Measurements from ENCODE around the gene HOXA1. TPM values are rescaled to one million over a fixed set of nuclear protein-coding genes. Genes with fewer than 3 reads are reported as not detected.
A peak's percentile ranks its signal among the peaks of the same experiment; 100 is the strongest.

Gene HOXA1
- polyA plus RNA-seq, result under 1 TPM in 1 of 3 donors, not detected in 2; 0.62 TPM

- H3K4me3 Mint-ChIP-seq, result peak within 1 kb of the TSS; percentile 91 to 97 (median 94)
- H3K36me3 Mint-ChIP-seq, result peaks cover 18 to 24% (median 22%) of the 10 kb centered on the region in 3 donors
- H3K27ac Mint-ChIP-seq, result peak within 1 kb of the TSS; percentile 72 to 89 (median 86)
- H3K27me3 Mint-ChIP-seq (ENCODE audit: low read depth in 3 of 3), result peaks cover 6 to 19% (median 17%) of the 10 kb centered on the region in 3 donors
- H3K4me1 Mint-ChIP-seq, result peaks cover 31 to 48% of the 10 kb centered on the region in 2 donors
- peak; percentile 77 to 83 (median 80) for DNase-seq
- no peaks in the 10 kb centered on the region for H3K9me3 Mint-ChIP-seq
Measured at GRCh38 chr7:27095897-27096767, at the start of gene HOXA1. Gene HOXA1 (minus strand): TSS chr7:27096000. CDS start chr7:27095912, 88 bp downstream.

GRCh38 chr7:27145165-27145913 is 49.5 kb upstream of the HOXA1 start:
- H3K4me3 Mint-ChIP-seq, result no peak overlapping the region
- peaks cover 13 to 29% of the 10 kb centered on the region in 2 donors for H3K4me1 Mint-ChIP-seq
- H3K27ac Mint-ChIP-seq, result no peak overlapping the region
- H3K36me3 Mint-ChIP-seq, result peaks cover 0 to 9% (median 0%) of the 10 kb centered on the region in 3 donors
- peaks cover 17 to 35% (median 23%) of the 10 kb centered on the region in 3 donors for H3K27me3 Mint-ChIP-seq (ENCODE audit: low read depth in 3 of 3)
- no peaks in the 10 kb centered on the region for H3K9me3 Mint-ChIP-seq
- no peak for DNase-seq

- no peaks in the 10 kb centered on the region for H3K9me3 Mint-ChIP-seq
- no peak overlapping the region for H3K27ac Mint-ChIP-seq
- H3K4me3 Mint-ChIP-seq, result no peak overlapping the region
- peaks cover 0 to 9% (median 0%) of the 10 kb centered on the region in 3 donors for H3K36me3 Mint-ChIP-seq
- peaks cover 10 to 24% of the 10 kb centered on the region in 2 donors for H3K4me1 Mint-ChIP-seq
- no peak for DNase-seq
- H3K27me3 Mint-ChIP-seq (ENCODE audit: low read depth in 3 of 3), result peaks cover 17 to 29% (median 23%) of the 10 kb centered on the region in 3 donors
Measured at GRCh38 chr7:27144781-27145164, 49.0 kb upstream of the HOXA1 start.

- no peaks in the 10 kb centered on the region for H3K9me3 Mint-ChIP-seq
- DNase-seq, result no peak
- H3K36me3 Mint-ChIP-seq, result peaks cover 0 to 9% (median 0%) of the 10 kb centered on the region in 3 donors
- no peak overlapping the region for H3K27ac Mint-ChIP-seq
- H3K4me3 Mint-ChIP-seq, result no peak overlapping the region
- peaks cover 14 to 28% (median 21%) of the 10 kb centered on the region in 3 donors for H3K27me3 Mint-ChIP-seq (ENCODE audit: low read depth in 3 of 3)
- H3K4me1 Mint-ChIP-seq, result peaks cover 10 to 20% of the 10 kb centered on the region in 2 donors
Measured at GRCh38 chr7:27143950-27144780, 48.4 kb upstream of the HOXA1 start.

GRCh38 chr7:27143023-27143949 is 47.5 kb upstream of the HOXA1 start, which contains the start of gene HOXA5:
Gene HOXA5 (minus strand): TSS chr7:27143681. CDS start chr7:27143607, 74 bp downstream.
- peaks cover 0 to 12% (median 0%) of the 10 kb centered on the region in 3 donors for H3K36me3 Mint-ChIP-seq
- H3K27me3 Mint-ChIP-seq (ENCODE audit: low read depth in 3 of 3), result peaks cover 11 to 25% (median 20%) of the 10 kb centered on the region in 3 donors
- peaks cover 10 to 18% of the 10 kb centered on the region in 2 donors for H3K4me1 Mint-ChIP-seq
- H3K27ac Mint-ChIP-seq, result peak within 1 kb of the TSS in 1 of 6 donors; percentile 37
- no peaks in the 10 kb centered on the region for H3K9me3 Mint-ChIP-seq
- DNase-seq, result peak; percentile 38 to 65 (median 57)
- peak within 1 kb of the TSS; percentile 67 to 74 (median 70) for H3K4me3 Mint-ChIP-seq

GRCh38 chr7:27142580-27143022 is 46.8 kb upstream of the HOXA1 start:
- no peak for DNase-seq
- H3K36me3 Mint-ChIP-seq, result peaks cover 0 to 12% (median 0%) of the 10 kb centered on the region in 3 donors
- H3K4me3 Mint-ChIP-seq, result peak overlapping the region; percentile 67 to 74 (median 70)
- peak overlapping the region in 1 of 6 donors; percentile 37 for H3K27ac Mint-ChIP-seq
- peaks cover 10 to 23% (median 18%) of the 10 kb centered on the region in 3 donors for H3K27me3 Mint-ChIP-seq (ENCODE audit: low read depth in 3 of 3)
- H3K9me3 Mint-ChIP-seq, result no peaks in the 10 kb centered on the region
- peaks cover 7 to 11% of the 10 kb centered on the region in 2 donors for H3K4me1 Mint-ChIP-seq

- Mint-ChIP-seq H3K9me3 (no peaks in the 10 kb centered on the region), H3K27me3 (ENCODE audit: low read depth in 3 of 3) (peaks cover 11 to 18% (median 17%) of the 10 kb centered on the region in 3 donors), H3K27ac (no peak overlapping the region), H3K36me3 (peaks cover 0 to 12% (median 0%) of the 10 kb centered on the region in 3 donors), H3K4me3 (peak overlapping the region in 4 of 5 donors; percentile 67 to 74 (median 70)), H3K4me1 (peaks cover 2 to 10% of the 10 kb centered on the region in 2 donors)
- DNase-seq, result no peak
Measured at GRCh38 chr7:27141923-27142579, 46.3 kb upstream of the HOXA1 start.

- Mint-ChIP-seq H3K9me3 (no peaks in the 10 kb centered on the region), H3K4me1 (peaks cover 1 to 9% of the 10 kb centered on the region in 2 donors), H3K27me3 (ENCODE audit: low read depth in 3 of 3) (peaks cover 12 to 13% (median 12%) of the 10 kb centered on the region in 3 donors), H3K36me3 (peaks cover 0 to 12% (median 0%) of the 10 kb centered on the region in 3 donors), H3K4me3 (no peak overlapping the region), H3K27ac (no peak overlapping the region)
- DNase-seq, result no peak
Measured at GRCh38 chr7:27141137-27141922, 45.5 kb upstream of the HOXA1 start.

GRCh38 chr7:27140126-27140857 is 44.5 kb upstream of the HOXA1 start:
- Mint-ChIP-seq H3K4me1 (peaks cover 1 to 18% of the 10 kb centered on the region in 2 donors), H3K4me3 (no peak overlapping the region), H3K9me3 (no peaks in the 10 kb centered on the region), H3K27me3 (ENCODE audit: low read depth in 3 of 3) (peaks cover 10 to 15% (median 12%) of the 10 kb centered on the region in 3 donors), H3K27ac (no peak overlapping the region), H3K36me3 (peaks cover 0 to 9% (median 0%) of the 10 kb centered on the region in 3 donors)
- DNase-seq, result no peak

GRCh38 chr7:27139334-27140125 is 43.7 kb upstream of the HOXA1 start:
- H3K27ac Mint-ChIP-seq, result no peak overlapping the region
- no peak for DNase-seq
- H3K4me3 Mint-ChIP-seq, result no peak overlapping the region
- H3K36me3 Mint-ChIP-seq, result peaks cover 0 to 9% (median 0%) of the 10 kb centered on the region in 3 donors
- H3K27me3 Mint-ChIP-seq (ENCODE audit: low read depth in 3 of 3), result peaks cover 10 to 18% (median 14%) of the 10 kb centered on the region in 3 donors
- H3K4me1 Mint-ChIP-seq, result peaks cover 1 to 22% of the 10 kb centered on the region in 2 donors
- H3K9me3 Mint-ChIP-seq, result no peaks in the 10 kb centered on the region

Measured in immature natural killer cell (primary cell).